K562 (cell line): Measurements from ENCODE around the gene CLHC1. TPM values are rescaled to one million over a fixed set of nuclear protein-coding genes. Genes with fewer than 3 reads are reported as not detected.

ENCODE experiments used
- ATAC-seq: fragments of 200-7000 bp; cut with Tn5 transposase; 3 replicates; pipeline ENCODE4 v1.9.1; 2020; ENCODE audit warnings: moderate library complexity
- BruUV-seq: library from RNA; stranded (reverse); fragments of 400-500 nt; replicated peaks from 2 replicates; lab custom pipeline; 2021; lab: Mats Ljungman, UMichigan
- CTCF ChIA-PET: fragments of 300-600 bp; formaldehyde crosslinking; extraction: SDS; loops from one replicate; lab custom pipeline; 2021; ENCODE audit warnings: low intra/inter-chr PET ratio; lab: Yijun Ruan, JAX
- POLR2A ChIA-PET: fragments of 300-600, 350-650 bp; sonication (Branson Sonifier 250); formaldehyde crosslinking; extraction: SDS; loops from one replicate; lab custom pipeline; 2021; ENCODE audit warnings: antibody characterized with exemption, inconsistent platforms; lab: Yijun Ruan, JAX
- DNase-seq, 4 experiments: peaks; one replicate each; pipeline versions ENCODE4 v3.0.0 to v3.0.0-alpha.2; 2011 to 2018; ENCODE audit warnings: low spot score in 3 of 4, mixed read lengths in 3 of 4; ENCODE audit errors: extremely low read depth in 1 of 4
- FAIRE-seq: peaks from 2 replicates; lab custom pipeline; 2011; peaks lifted over from hg19 to GRCh38; lab: Jason Lieb, UNC
- H2AFZ ChIP-seq: 2 replicates; pipeline ENCODE4 v1.6.0; 2011; ENCODE audit warnings: low read depth, low read length, control low read depth, inconsistent platforms
- H3K27ac ChIP-seq: fragments of 200-600 bp; 3 replicates; pipeline ENCODE4 v1.8.0; 2011; ENCODE audit warnings: low read depth, mild to moderate bottlenecking, control low read depth, inconsistent platforms, low read length, moderate library complexity, mixed read lengths; ENCODE audit errors: extremely low read depth
- H3K27me3 ChIP-seq, 2 experiments: fragments of 300-600 bp in 1 of 2; 2 replicates in 1 of 2; 3 replicates in 1 of 2; pipeline versions ENCODE4 v1.6.0 to v1.8.0; 2011; ENCODE audit warnings: inconsistent platforms in 2 of 2, low read length in 2 of 2, mild to moderate bottlenecking in 1 of 2, mixed read lengths in 1 of 2, moderate library complexity in 1 of 2; ENCODE audit not compliant: control insufficient read depth in 2 of 2, insufficient read depth in 2 of 2
- H3K36me3 ChIP-seq: fragments of 300-600 bp; 3 replicates; pipeline ENCODE4 v1.8.0; 2011; ENCODE audit warnings: mild to moderate bottlenecking, low read length, inconsistent platforms; ENCODE audit not compliant: control insufficient read depth, insufficient read depth
- H3K4me1 ChIP-seq, 2 experiments: fragments of 200-600 bp in 1 of 2; replicated peaks in 1 of 2; 2 replicates in 1 of 2; 3 replicates in 1 of 2; pipeline versions ENCODE4 v1.5.1 to v1.8.0; 2011; ENCODE audit warnings: inconsistent platforms in 2 of 2, low read length in 2 of 2, mild to moderate bottlenecking in 1 of 2, mixed read lengths in 1 of 2, moderate library complexity in 1 of 2; ENCODE audit not compliant: control insufficient read depth in 2 of 2, insufficient read depth in 2 of 2
- H3K4me2 ChIP-seq: 2 replicates; pipeline ENCODE4 v1.6.1; 2011; ENCODE audit warnings: low read length, control low read depth, inconsistent platforms, mixed read lengths; ENCODE audit not compliant: insufficient read depth
- H3K4me3 ChIP-seq: fragments of 200-600 bp; sonication (generic), shearing (Covaris generic); 2 replicates; pipeline ENCODE4 v1.5.1; 2016; ENCODE audit warnings: control low read depth, inconsistent platforms
- H3K79me2 ChIP-seq: fragments of 200-600 bp; 3 replicates; pipeline ENCODE4 v1.8.0; 2011; ENCODE audit warnings: low read length, inconsistent platforms; ENCODE audit not compliant: control insufficient read depth, insufficient read depth
- H3K9ac ChIP-seq, 2 experiments: 2 replicates each; pipeline versions ENCODE4 v1.6.0 to v1.6.1; 2011; ENCODE audit warnings: low read depth in 2 of 2, low read length in 2 of 2, control low read depth in 1 of 2, inconsistent platforms in 1 of 2, mild to moderate bottlenecking in 1 of 2, mixed read lengths in 1 of 2; ENCODE audit not compliant: insufficient read depth in 1 of 2
- H3K9me1 ChIP-seq: one replicate; pipeline ENCODE4 v1.6.0; 2011; ENCODE audit warnings: inconsistent platforms, mild to moderate bottlenecking, low read length, moderate library complexity; ENCODE audit not compliant: control insufficient read depth, insufficient read depth
- H3K9me3 ChIP-seq: replicated peaks from 2 replicates; pipeline ENCODE4 v1.5.1; 2011; ENCODE audit warnings: low read depth, low read length, inconsistent platforms; ENCODE audit not compliant: control insufficient read depth, insufficient read depth
- H4K20me1 ChIP-seq: replicated peaks from 2 replicates; pipeline ENCODE4 v1.6.1; 2011; ENCODE audit warnings: low read length, inconsistent platforms, mixed read lengths; ENCODE audit not compliant: control insufficient read depth, insufficient read depth
- ADNP ChIP-seq: fragments of 200-800 bp; sonication (Bioruptor generic); IDR thresholded peaks from 2 replicates; pipeline ENCODE4 v1.6.1; 2016; ENCODE audit warnings: missing genetic modification characterization, missing compliant biosample characterization
- BRD9 ChIP-seq: fragments of 450-650 bp; IDR thresholded peaks from 2 replicates; pipeline ENCODE4 v1.6.1; 2018; ENCODE audit warnings: low read depth; ENCODE audit not compliant: partially characterized antibody
- BRF1 ChIP-seq: IDR thresholded peaks from 3 replicates; pipeline ENCODE4 v1.6.1; 2011; ENCODE audit warnings: borderline replicate concordance, mild to moderate bottlenecking; ENCODE audit not compliant: insufficient read length; ENCODE audit errors: extremely low read depth
- DEAF1 ChIP-seq: fragments of 450-650 bp; formaldehyde crosslinking; IDR thresholded peaks from 2 replicates; pipeline ENCODE4 v1.4.0; 2020; ENCODE audit warnings: mild to moderate bottlenecking, moderate library complexity
- HNRNPK ChIP-seq: fragments of 200-400 bp; formaldehyde crosslinking; IDR thresholded peaks from one replicate; pipeline ENCODE4 v1.6.1; 2018; ENCODE audit warnings: mild to moderate bottlenecking, low read depth, low read length; ENCODE audit not compliant: poor library complexity, severe bottlenecking
- MBD2 ChIP-seq: sonication (generic); IDR thresholded peaks from 2 replicates; pipeline ENCODE4 v1.6.1; 2016; ENCODE audit warnings: low read depth, borderline replicate concordance
- MED1 ChIP-seq: sonication (generic); formaldehyde crosslinking; IDR thresholded peaks from 2 replicates; pipeline ENCODE4 v1.8.1; 2023; ENCODE audit warnings: missing genetic modification reagents, borderline replicate concordance
- NCOR1 ChIP-seq: fragments of 450-650 bp; IDR thresholded peaks from 2 replicates; pipeline ENCODE4 v1.6.1; 2016; ENCODE audit warnings: mild to moderate bottlenecking, moderate library complexity
- PKNOX1 ChIP-seq: fragments of 450-650 bp; IDR thresholded peaks from 2 replicates; pipeline ENCODE4 v1.6.1; 2016
- POLR3A ChIP-seq: IDR thresholded peaks from 2 replicates; pipeline ENCODE4 v1.6.1; 2011; ENCODE audit warnings: borderline replicate concordance, mild to moderate bottlenecking, moderate library complexity; ENCODE audit not compliant: insufficient read length, insufficient read depth; ENCODE audit errors: extremely low read depth
- PPARD ChIP-seq: fragments of 250-450 bp; sonication (Bioruptor Pico); IDR thresholded peaks from 2 replicates; pipeline ENCODE4 v1.8.0; 2022; ENCODE audit warnings: inconsistent platforms, mild to moderate bottlenecking, moderate library complexity
- PREB ChIP-seq: sonication (generic); formaldehyde crosslinking; IDR thresholded peaks from 2 replicates; pipeline ENCODE4 v1.8.1; 2023; ENCODE audit warnings: mild to moderate bottlenecking, missing genetic modification reagents
- ZNF280B ChIP-seq: fragments of 250-450 bp; sonication (Bioruptor Pico); IDR thresholded peaks from 2 replicates; pipeline ENCODE4 v1.5.1; 2021; ENCODE audit warnings: mild to moderate bottlenecking
- ZNF583 ChIP-seq: fragments of 250-450 bp; sonication (Bioruptor Pico); IDR thresholded peaks from 2 replicates; pipeline ENCODE4 v1.4.0; 2020
- ZZZ3 ChIP-seq: fragments of 450-650 bp; IDR thresholded peaks from 2 replicates; pipeline ENCODE4 v1.6.1; 2016; ENCODE audit warnings: antibody characterized with exemption, mild to moderate bottlenecking, moderate library complexity
- WGBS: fragments of 100-300 bp; shearing (Covaris generic); methylation state at CpG from one replicate; pipeline ENCODE4 v1.1.6; 2016; ENCODE audit warnings: low coverage, mixed read lengths; ENCODE audit not compliant: insufficient coverage; ENCODE audit errors: missing lambda C conversion rate; 5-methylcytosine and 5-hydroxymethylcytosine counted together
- in situ Hi-C: fragments of 300-500 bp; cut with MboI; formaldehyde crosslinking; loops from 4 replicates; pipeline ENCODE4 v1.15.0; 2018; ENCODE audit warnings: inconsistent platforms, mixed read lengths
- intact Hi-C: fragments of 100-400 bp; cut with micrococcal nuclease; formaldehyde crosslinking; loops from 2 replicates; pipeline ENCODE4 v1.14.2; 2022
- polyA plus RNA-seq, 8 experiments: library from polyadenylated mRNA; depleted of rRNA in 4 of 8; stranded (reverse) in 5 of 8; unstranded in 3 of 8; fragments of >200 nt; fragmentation: Nextera tagmentation in 2 of 8; fragmentation: Illumina TruSeq in 1 of 8; extraction: Ambion mirVana in 2 of 8; extraction: Trizol in 1 of 8; gene quantifications; 2 replicates each; pipeline versions ENCODE4 v1.2.1 to v1.2.3, GENCODE V29; 2011 to 2014; ENCODE audit warnings: inconsistent platforms in 1 of 8, missing spikeins in 1 of 8
- total RNA-seq, 7 experiments: library from RNA; depleted of rRNA in 6 of 7; stranded (reverse); fragments of >200 nt in 6 of 7; fragmentation: Illumina TruSeq in 2 of 7; extraction: Trizol in 2 of 7; gene quantifications; 2 replicates each; pipeline versions ENCODE4 v1.2.1 to v1.2.3, GENCODE V29; 2011 to 2021; ENCODE audit warnings: low replicate concordance in 1 of 7

The CLHC1 gene
- total and polyA plus RNA-seq, 9 of the 15 experiments (the other 6 are each of a cell fraction or from before 2014, with no cell fraction given), result 3.7 to 14.3 (median 8.6) TPM

GRCh38 chr2:55231546-55232083 lies 478 bp downstream of the CLHC1 start:
- no peaks in the 10 kb centered on the region; the same call in 1 of the 2 replicates for H4K20me1 ChIP-seq
- peak; percentile 10 for ATAC-seq
- 1% methylated on average over 12 of the region's 13 CpGs for WGBS
- DNase-seq, result peak in 3 of 4 experiments; percentile 20 to 46 (median 46)
- H2AFZ ChIP-seq, result peak overlapping the region; percentile 100
- ChIA-PET CTCF (no interaction called here), POLR2A (interaction anchor here (0.6 kb wide), 1 partner anchor 35 kb away, joined by 4 read pairs; no protein-coding TSS in a partner anchor)
- no peak for FAIRE-seq
- peak overlapping the region; percentile 79 for H3K4me3 ChIP-seq
- no peaks in the 10 kb centered on the region for H3K27me3 ChIP-seq
- H3K79me2 ChIP-seq, result peaks cover 77% of the 10 kb centered on the region
- BruUV-seq, result TSS peak; percentile 69
- no peaks in the 10 kb centered on the region for H3K9me1 ChIP-seq
- peaks cover 39% of the 10 kb centered on the region for H3K36me3 ChIP-seq
- peak overlapping the region; percentile 99 for H3K27ac ChIP-seq
- no peaks in the 10 kb centered on the region for H3K9me3 ChIP-seq
- H3K4me1 ChIP-seq, result peaks cover 21 to 37% of the 10 kb centered on the region in 2 experiments
- in situ Hi-C loops, result no loop called here
- intact Hi-C loops, result loop anchor here (2.0 to 5.0 kb wide), 3 partner anchors 179 to 385 kb away; partner anchors contain the start of genes CCDC88A, PPP4R3B and RTN4
- H3K9ac ChIP-seq, result peak overlapping the region; percentile 99 to 100; a peak in 3 of 4 replicates
- peak overlapping the region; percentile 96 for H3K4me2 ChIP-seq
- TF ChIP-seq POLR3A (no peak), PREB (CRISPR knock-in tag) (0 out of 2 replicates have a peak, but pooled peaks have one; percentile 47), MBD2 (no peak), ADNP (tag) (no peak), ZNF583 (CRISPR knock-in tag) (no peak), BRF1 (no peak), PPARD (CRISPR knock-in tag) (no peak), ZNF280B (CRISPR knock-in tag) (no peak), BRD9 (no peak), DEAF1 (CRISPR knock-in tag) (no peak), ZZZ3 (no peak), MED1 (CRISPR knock-in tag) (no peak), HNRNPK (no peak), NCOR1 (no peak), PKNOX1 (no peak)
